MCF 10A (cell line): Measurements from ENCODE around the gene TIMMDC1. TPM values are rescaled to one million over a fixed set of nuclear protein-coding genes. Genes with fewer than 3 reads are reported as not detected.
A peak's percentile ranks its signal among the peaks of the same experiment; 100 is the strongest.

ENCODE experiments used
- Bru-seq: library from RNA; stranded (reverse); fragments of 400-500 nt; gene quantifications from one replicate; lab custom pipeline; 2021; lab: Mats Ljungman, UMichigan
- BruChase-seq, 2 experiments: library from RNA; stranded (reverse); fragments of 400-500 nt; gene quantifications; one replicate each; lab custom pipeline; 2021; lab: Mats Ljungman, UMichigan
- BruUV-seq: library from RNA; stranded (reverse); fragments of 400-500 nt; replicated peaks from 2 replicates; lab custom pipeline; 2021; lab: Mats Ljungman, UMichigan
- CTCF ChIA-PET: fragments of 300-600 bp; sonication (Branson Sonifier 250); formaldehyde crosslinking; extraction: SDS; loops from one replicate; lab custom pipeline; 2021; ENCODE audit warnings: antibody characterized with exemption, inconsistent platforms; lab: Yijun Ruan, JAX
- POLR2A ChIA-PET: fragments of 300-600, 350-650 bp; sonication (Branson Sonifier 250); formaldehyde crosslinking; extraction: SDS; loops from one replicate; lab custom pipeline; 2020; ENCODE audit warnings: antibody characterized with exemption, inconsistent platforms; lab: Yijun Ruan, JAX
- DNase-seq: peaks from one replicate; pipeline ENCODE4 v3.0.0-alpha.2; 2018; ENCODE audit not compliant: unreplicated experiment
- H3K27ac Mint-ChIP-seq: one replicate; pipeline ENCODE4 v1.8.0; 2022; ENCODE audit warnings: mild to moderate bottlenecking, low read depth, mixed read lengths; ENCODE audit not compliant: unreplicated experiment
- H3K27me3 Mint-ChIP-seq: one replicate; pipeline ENCODE4 v1.8.0; 2022; ENCODE audit warnings: mixed read lengths; ENCODE audit not compliant: insufficient read depth, unreplicated experiment
- H3K36me3 Mint-ChIP-seq: one replicate; pipeline ENCODE4 v1.8.0; 2022; ENCODE audit warnings: mild to moderate bottlenecking, moderate library complexity, mixed read lengths; ENCODE audit not compliant: insufficient read depth, unreplicated experiment
- H3K4me1 Mint-ChIP-seq: one replicate; pipeline ENCODE4 v1.8.0; 2022; ENCODE audit warnings: mixed read lengths; ENCODE audit not compliant: insufficient read depth, unreplicated experiment
- H3K4me3 Mint-ChIP-seq: one replicate; pipeline ENCODE4 v1.8.0; 2022; ENCODE audit warnings: mild to moderate bottlenecking, moderate library complexity, mixed read lengths; ENCODE audit not compliant: unreplicated experiment
- H3K9me3 Mint-ChIP-seq: one replicate; pipeline ENCODE4 v1.8.0; 2022; ENCODE audit warnings: mixed read lengths; ENCODE audit not compliant: unreplicated experiment
- intact Hi-C: fragments of 100-400 bp; cut with micrococcal nuclease; formaldehyde crosslinking; loops from 2 replicates; pipeline ENCODE4 v1.14.1; 2022
- long read RNA-seq: library from polyadenylated mRNA; stranded (forward); transcript quantifications from one replicate; pipeline ENCODE4 v2.0.0, GENCODE V29; 2022
- total RNA-seq: library from RNA; stranded (reverse); gene quantifications from 2 replicates; pipeline ENCODE4 v1.2.3, GENCODE V29; 2022
- TF ChIP-seq, protein P1 (sequence below): fragments of 200-600 bp; IDR thresholded peaks from one replicate; pipeline ENCODE4 v1.8.0; 2022; ENCODE audit warnings: antibody characterized with exemption, mild to moderate bottlenecking; ENCODE audit not compliant: unreplicated experiment

The TIMMDC1 gene
- total RNA-seq (108 and 113 TPM in 2 replicates), Bru-seq, nascent RNA (percentile 85 among the genes with signal in this experiment), BruChase-seq, experiment 1, labeled RNA remaining after a 6-hour chase (percentile 86 among the genes with signal in this experiment), BruChase-seq, experiment 2, labeled RNA remaining after a 2-hour chase (percentile 93 among the genes with signal in this experiment)
- long read RNA-seq, transcript TIMMDC1-208 (7 exons, 2,394 nt), result major isoform, 110 of 138 reads
- long read RNA-seq, partial matches to known transcripts, result 6 of 138 reads
- long read RNA-seq, other reads (novel, unspliced or antisense), result 18 of 138 reads

DNA sequence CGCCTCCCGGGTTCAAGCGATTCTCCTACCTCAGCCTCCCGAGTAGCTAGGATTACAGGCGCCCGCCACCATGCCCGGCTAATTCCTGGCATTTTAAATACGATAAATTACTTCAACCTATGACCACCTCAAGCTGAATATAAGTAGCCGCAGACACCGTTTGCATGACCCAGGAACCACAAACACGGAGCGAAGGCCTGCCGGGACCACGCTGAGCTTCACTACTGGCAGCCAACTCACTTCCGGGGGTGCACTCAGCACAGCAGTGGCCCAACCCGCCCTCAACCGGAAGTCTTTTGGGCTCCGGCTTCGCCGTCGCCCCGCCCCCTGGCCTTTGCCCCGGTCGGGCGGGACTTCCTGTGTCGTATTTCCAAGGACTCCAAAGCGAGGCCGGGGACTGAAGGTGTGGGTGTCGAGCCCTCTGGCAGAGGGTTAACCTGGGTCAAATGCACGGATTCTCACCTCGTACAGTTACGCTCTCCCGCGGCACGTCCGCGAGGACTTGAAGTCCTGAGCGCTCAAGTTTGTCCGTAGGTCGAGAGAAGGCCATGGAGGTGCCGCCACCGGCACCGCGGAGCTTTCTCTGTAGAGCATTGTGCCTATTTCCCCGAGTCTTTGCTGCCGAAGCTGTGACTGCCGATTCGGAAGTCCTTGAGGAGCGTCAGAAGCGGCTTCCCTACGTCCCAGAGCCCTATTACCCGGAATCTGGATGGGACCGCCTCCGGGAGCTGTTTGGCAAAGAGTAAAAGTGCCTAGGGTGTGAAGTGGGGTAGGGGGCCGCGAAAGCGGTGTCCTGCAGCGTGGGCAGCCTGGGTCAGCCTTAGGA is at the start of gene TIMMDC1:
Gene TIMMDC1 (plus strand): TSS at position 362 of the 826 bp plus-strand sequence. CDS start 187 bp downstream, at position 549.
- TSS peak; percentile 66 for BruUV-seq
- ChIA-PET CTCF (interaction anchor here (0.7 to 2.5 kb wide), 9 partner anchors 9 to 615 kb away, joined by 3 to 13 read pairs (median 4); partner anchors contain the start of genes POGLUT1 and TMEM39A), POLR2A (interaction anchor here (0.5 to 6.0 kb wide), 31 partner anchors 8 to 851 kb away, joined by 3 to 118 read pairs (median 5); partner anchors contain the start of genes B4GALT4, COX17, GSK3B and LRRC58)
- intact Hi-C loops, result loop anchor here (2.0 to 10.0 kb wide), 2 partner anchors 36 to 176 kb away; partner anchors contain the start of genes COX17 and TMEM39A
- peaks cover 16% of the 10 kb centered on the region for H3K4me1 Mint-ChIP-seq
- no peaks in the 10 kb centered on the region for H3K9me3 Mint-ChIP-seq
- peak within 1 kb of the TSS; percentile 99 for H3K4me3 Mint-ChIP-seq
- peak within 1 kb of the TSS; percentile 98 for H3K27ac Mint-ChIP-seq
- TF ChIP-seq, protein P1, sequence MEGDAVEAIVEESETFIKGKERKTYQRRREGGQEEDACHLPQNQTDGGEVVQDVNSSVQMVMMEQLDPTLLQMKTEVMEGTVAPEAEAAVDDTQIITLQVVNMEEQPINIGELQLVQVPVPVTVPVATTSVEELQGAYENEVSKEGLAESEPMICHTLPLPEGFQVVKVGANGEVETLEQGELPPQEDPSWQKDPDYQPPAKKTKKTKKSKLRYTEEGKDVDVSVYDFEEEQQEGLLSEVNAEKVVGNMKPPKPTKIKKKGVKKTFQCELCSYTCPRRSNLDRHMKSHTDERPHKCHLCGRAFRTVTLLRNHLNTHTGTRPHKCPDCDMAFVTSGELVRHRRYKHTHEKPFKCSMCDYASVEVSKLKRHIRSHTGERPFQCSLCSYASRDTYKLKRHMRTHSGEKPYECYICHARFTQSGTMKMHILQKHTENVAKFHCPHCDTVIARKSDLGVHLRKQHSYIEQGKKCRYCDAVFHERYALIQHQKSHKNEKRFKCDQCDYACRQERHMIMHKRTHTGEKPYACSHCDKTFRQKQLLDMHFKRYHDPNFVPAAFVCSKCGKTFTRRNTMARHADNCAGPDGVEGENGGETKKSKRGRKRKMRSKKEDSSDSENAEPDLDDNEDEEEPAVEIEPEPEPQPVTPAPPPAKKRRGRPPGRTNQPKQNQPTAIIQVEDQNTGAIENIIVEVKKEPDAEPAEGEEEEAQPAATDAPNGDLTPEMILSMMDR, result no peak
- no peaks in the 10 kb centered on the region for H3K27me3 Mint-ChIP-seq
- DNase-seq, result peak; percentile 98
- peaks cover 14% of the 10 kb centered on the region for H3K36me3 Mint-ChIP-seq

- ChIA-PET POLR2A (interaction anchor here (0.6 to 3.9 kb wide), 4 partner anchors 10 to 223 kb away, joined by 3 to 21 read pairs (median 4); partner anchors contain the start of gene TMEM39A), CTCF (interaction anchor here (0.7 to 1.2 kb wide), 4 partner anchors 9 to 228 kb away, joined by 3 to 5 read pairs (median 4); no protein-coding TSS in a partner anchor)
- Mint-ChIP-seq H3K4me1 (peaks cover 14% of the 10 kb centered on the region), H3K36me3 (peaks cover 88% of the 10 kb centered on the region), H3K4me3 (no peak overlapping the region), H3K27ac (no peak overlapping the region), H3K27me3 (no peaks in the 10 kb centered on the region), H3K9me3 (no peaks in the 10 kb centered on the region)
- no TSS peak for BruUV-seq
- TF ChIP-seq, protein P1, result no peak
- DNase-seq, result no peak
- intact Hi-C loops, result no loop called here
These were observed 44.5 kb upstream of the TIMMDC1 start for GRCh38 chr3:119453822-119454221.

DNA sequence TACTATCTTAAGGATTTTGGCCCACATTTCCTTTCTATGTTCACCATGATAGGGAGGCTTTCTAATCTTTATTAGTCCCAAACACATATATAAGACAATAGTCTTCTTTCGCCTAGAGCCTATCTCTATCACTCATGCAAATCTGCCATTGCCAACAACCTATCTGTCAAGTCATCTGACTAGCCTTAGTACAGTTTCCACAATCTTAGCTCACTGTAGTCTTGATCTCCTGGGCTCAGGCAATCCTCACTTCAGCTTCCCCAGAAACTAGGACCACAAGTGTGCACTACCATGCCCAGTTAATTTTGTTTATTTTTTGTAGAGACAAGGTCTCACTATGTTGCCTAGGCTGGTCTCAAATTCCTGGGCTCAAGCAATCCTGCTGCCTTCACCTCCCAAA is 41.9 kb upstream of the TIMMDC1 start:
- BruUV-seq, result no TSS peak
- Mint-ChIP-seq H3K4me1 (peaks cover 19% of the 10 kb centered on the region), H3K27me3 (no peaks in the 10 kb centered on the region), H3K36me3 (peaks cover 88% of the 10 kb centered on the region), H3K9me3 (no peaks in the 10 kb centered on the region), H3K4me3 (no peak overlapping the region), H3K27ac (no peak overlapping the region)
- TF ChIP-seq, protein P1, result no peak
- no peak for DNase-seq
- ChIA-PET POLR2A (no interaction called here), CTCF (interaction anchor here (1.6 kb wide), 1 partner anchor 13 kb away, joined by 3 read pairs; no protein-coding TSS in a partner anchor)
- intact Hi-C loops, result no loop called here
